ENCODE data around the gene PCSK5.
A peak's percentile ranks its signal among the peaks of the same experiment; 100 is the strongest.
"Not testable (repeated sequence)": the region's sequence is repeated elsewhere in the genome, so short reads cannot be mapped to it uniquely, and the experiment has no call there.

PCSK5 gene

GRCh38 chr9:75889977-75890471, 449 bp upstream of the PCSK5 start:
- DNase-seq (ENCODE audit: low spot score) = no peak

- no peak for DNase-seq (ENCODE audit: low spot score)
These were observed 836 bp downstream of the PCSK5 start for GRCh38 chr9:75891277-75891741.

- no peak for DNase-seq (ENCODE audit: low spot score)
These were observed 1.3 kb downstream of the PCSK5 start for GRCh38 chr9:75891771-75892215.

DNA sequence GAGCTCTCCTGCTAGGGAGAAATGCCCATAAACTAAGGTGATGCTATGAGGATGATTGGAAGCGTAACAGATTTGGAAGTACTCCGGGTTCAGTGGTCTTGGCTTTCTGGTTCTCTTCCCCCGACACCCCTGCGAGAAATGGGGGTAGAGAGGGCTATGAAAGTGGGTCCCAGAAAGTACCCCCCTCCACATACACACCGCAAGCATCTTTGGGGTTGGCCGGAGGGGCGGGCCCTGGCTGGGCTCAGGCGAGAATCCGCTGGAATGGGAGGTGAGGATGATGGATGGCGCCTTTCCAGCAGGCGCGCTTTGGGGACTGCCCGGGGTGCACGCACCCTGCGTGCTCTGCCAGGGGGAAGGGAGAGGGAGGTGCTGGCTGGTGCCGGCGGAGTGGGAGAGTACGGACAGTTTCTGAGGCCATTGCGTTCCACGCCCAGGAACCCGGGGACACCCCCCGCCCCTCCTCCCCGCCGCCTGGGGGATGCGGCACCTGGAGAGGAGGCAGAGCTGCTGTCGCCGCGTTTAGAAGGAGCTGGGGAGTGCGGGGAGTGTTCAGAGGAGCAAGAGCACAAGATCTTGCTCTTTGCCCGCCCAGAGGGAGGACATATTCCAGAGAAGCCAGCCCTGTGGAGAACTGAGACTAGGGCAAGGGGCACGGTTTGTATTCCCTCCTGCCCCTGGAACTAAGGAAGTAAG, 1.9 kb downstream of the PCSK5 start:
- DNase-seq (ENCODE audit: low spot score) = peak; percentile 11

GRCh38 chr9:75893106-75893505, 2.6 kb downstream of the PCSK5 start:
- no peak for DNase-seq (ENCODE audit: low spot score)

GRCh38 chr9:75894566-75894965, 4.1 kb downstream of the PCSK5 start:
- DNase-seq (ENCODE audit: low spot score) = no peak

- no peak for DNase-seq (ENCODE audit: low spot score)
These were observed 4.6 kb downstream of the PCSK5 start for GRCh38 chr9:75895112-75895511.

- no peak for DNase-seq (ENCODE audit: low spot score)
These were observed 5.7 kb downstream of the PCSK5 start for GRCh38 chr9:75896193-75896592.

GRCh38 chr9:75900893-75901524, 10.5 kb downstream of the PCSK5 start:
- DNase-seq (ENCODE audit: low spot score) = not testable (repeated sequence)

- no peak for DNase-seq (ENCODE audit: low spot score)
These were observed 13.4 kb downstream of the PCSK5 start for GRCh38 chr9:75903785-75904360.

DNA sequence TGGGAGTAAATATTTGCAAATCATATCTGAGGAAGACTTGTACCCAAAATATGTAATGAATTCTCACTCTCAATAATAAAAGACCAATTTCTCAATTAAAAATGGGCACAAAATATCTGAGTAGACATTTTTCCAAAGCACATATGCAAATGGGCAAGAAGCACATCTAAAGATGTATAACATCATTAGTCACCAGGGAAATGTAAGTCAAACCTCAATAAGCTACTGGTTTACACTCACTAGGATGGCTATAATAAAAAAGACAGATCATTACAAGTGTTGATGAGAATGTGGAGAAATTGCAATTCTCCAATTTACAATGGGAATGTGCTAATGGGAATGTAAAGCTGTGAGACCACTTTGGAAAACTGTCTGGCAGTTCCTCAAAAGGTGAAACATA, 13.9 kb downstream of the PCSK5 start:
- DNase-seq (ENCODE audit: low spot score) = no peak

- no peak for DNase-seq (ENCODE audit: low spot score)
These were observed 16.1 kb downstream of the PCSK5 start for GRCh38 chr9:75906531-75906930.

DNA sequence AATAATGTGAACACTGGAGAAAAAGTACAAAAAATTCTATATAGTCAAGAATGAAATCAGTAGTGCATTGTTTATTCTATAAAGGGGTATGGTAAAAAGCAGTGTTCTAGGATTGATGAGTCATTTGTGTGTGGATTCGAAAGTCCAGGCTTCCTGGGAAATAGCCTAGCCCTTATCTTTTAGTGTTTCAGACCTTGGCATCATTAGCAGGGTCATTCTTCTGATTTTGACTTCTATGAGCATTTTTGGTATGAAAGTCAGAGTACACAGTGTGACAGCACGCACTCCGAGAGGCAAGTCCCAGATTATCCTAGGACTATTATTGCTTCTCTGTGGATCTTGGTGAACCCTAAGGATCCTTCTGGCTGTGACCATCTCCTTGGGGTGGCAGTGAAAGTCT, 16.9 kb downstream of the PCSK5 start:
- no peak for DNase-seq (ENCODE audit: low spot score)

DNA sequence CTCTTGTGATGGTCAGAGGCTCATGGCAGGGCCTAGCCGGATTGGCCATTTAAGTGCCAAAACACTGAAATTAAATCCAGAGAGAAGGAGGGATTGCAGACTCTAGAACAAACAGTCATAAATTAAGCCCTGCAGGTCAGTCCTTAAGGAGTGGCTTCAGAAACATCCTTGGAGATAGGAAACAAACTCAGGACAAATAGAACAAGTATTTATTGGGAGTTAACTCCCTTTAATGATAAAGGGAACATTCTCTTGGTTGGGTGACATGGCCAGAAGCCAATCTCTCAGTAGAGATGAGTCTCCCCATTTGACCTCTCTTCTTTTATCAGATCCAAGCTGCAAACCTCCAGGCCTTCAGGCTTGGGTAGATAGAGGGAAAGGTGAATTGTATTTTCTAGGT, 17.4 kb downstream of the PCSK5 start:
- DNase-seq (ENCODE audit: low spot score) = no peak

GRCh38 chr9:75909776-75910175, 19.3 kb downstream of the PCSK5 start:
- DNase-seq (ENCODE audit: low spot score) = no peak

GRCh38 chr9:75910731-75911130, 20.3 kb downstream of the PCSK5 start:
- no peak for DNase-seq (ENCODE audit: low spot score)

- no peak for DNase-seq (ENCODE audit: low spot score)
These were observed 20.9 kb downstream of the PCSK5 start for GRCh38 chr9:75911390-75911789.

DNA sequence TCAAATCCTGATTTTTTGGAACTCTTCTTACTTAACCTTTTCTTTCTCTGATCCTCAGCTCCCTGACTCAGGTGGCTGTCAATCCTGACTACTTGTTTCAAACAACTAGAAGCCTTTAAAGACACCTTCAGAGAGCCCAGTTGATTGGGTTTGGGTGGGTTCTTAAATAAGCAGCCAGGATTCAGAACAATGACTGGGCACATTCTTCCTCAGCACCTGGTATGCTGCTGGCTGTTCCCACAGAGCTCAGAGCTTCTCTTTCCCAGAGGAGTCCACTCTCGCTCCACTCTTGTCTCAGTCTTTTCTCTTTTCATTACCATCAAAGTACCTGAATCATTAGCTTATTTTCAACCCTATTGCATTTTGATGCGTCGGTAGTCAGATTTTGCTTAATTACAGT, 22.5 kb downstream of the PCSK5 start:
- DNase-seq (ENCODE audit: low spot score) = no peak

DNA sequence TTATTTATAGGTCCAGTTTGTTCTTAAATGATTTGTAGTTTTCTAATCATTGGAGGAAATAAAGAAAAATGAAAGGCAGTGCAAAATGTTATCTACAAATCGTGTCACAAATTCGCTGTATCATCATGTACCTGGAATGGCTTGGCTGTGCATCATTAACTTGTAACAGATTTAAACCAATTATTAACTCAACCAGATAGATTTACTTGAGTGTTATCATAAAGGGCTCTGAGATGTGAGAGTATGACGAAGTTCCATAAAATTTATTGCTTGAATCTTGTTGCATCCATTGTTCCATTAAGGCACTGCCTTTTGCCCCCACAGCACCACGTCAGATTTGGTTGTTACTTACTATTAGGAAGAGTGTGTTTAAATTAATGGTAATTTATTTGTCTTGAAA, 23.5 kb downstream of the PCSK5 start:
- no peak for DNase-seq (ENCODE audit: low spot score)

DNA sequence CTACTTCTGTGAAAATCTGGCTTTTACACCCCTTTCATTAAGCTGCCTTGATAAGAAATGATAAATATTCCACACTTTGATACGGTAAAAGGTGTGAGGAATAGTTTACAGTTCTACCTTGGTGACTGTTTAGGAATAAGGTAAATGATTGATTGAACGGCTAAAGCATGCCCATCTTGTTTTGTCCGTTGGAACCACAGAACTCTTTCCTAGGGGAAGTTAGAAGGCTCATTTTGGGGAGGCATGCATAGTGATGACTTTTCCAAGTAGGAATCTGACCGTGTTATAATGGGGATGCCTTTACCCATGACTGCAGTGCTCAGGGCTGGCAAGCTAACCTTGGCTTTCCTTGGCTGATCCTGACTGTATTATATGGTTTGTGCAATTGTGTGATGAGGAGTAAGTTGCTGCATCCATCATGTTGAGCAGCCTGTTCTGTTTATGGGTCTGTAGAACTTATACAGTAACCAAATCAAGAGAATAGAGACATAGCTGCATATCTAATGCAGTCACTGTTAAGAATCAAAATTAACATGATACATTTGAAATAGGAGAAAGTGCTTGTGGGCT, 24.5 kb downstream of the PCSK5 start:
- no peak for DNase-seq (ENCODE audit: low spot score)

DNA sequence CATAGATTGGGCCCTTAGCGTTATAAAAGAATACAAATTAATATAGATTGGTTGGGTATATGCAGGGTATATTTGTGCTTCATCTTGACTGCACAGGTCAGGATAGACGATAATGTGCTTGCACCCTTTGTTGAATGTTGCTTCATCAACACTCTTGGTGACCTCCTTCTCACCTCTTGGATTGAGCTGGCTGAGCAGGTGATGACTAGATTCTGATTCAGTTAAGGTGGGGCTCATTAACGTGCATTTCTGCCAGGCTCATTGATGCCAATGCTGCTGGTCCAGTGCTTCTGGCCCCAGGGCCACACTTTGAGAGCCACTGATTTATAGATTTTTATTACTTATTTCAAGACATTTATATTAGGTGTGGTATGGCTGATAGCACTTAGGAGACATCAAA, 27.7 kb downstream of the PCSK5 start:
- no peak for DNase-seq (ENCODE audit: low spot score)

DNA sequence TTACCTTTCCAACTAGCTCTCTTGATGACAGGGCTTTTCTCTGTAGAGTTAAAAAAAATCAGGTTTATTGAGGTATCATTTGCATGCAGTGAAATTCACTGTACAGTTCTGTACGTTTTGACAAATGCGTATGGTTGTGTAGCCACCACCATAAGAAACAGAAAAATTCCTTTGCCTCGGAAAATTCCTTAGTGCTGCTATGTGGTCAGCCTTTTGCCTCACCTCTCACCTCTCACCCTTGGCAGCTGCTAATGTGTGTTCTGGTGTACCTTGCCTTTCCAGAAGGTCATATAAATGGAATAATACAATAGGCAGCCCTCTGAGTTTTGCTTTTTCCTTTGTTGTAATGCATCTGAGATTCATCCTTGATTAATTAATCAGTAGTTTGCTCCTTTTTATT, 28.4 kb downstream of the PCSK5 start:
- DNase-seq (ENCODE audit: low spot score) = no peak

Measured in cerebellar cortex (tissue), 1 donor.